IPS DF 6.9 (cell line): ENCODE measurements around the gene DYTN.
"Not testable (repeated sequence)": the region's sequence is repeated elsewhere in the genome, so short reads cannot be mapped to it uniquely, and the experiment has no call there.

ENCODE experiments used
- DNase-seq: peaks from one replicate; pipeline ENCODE4 v3.0.0-alpha.2; 2013; ENCODE audit warnings: low read depth, low spot score
- H3K27ac ChIP-seq: one replicate; pipeline ENCODE4 v1.5.1; 2013; ENCODE audit warnings: low read length, control low read depth
- H3K27me3 ChIP-seq: 2 replicates; pipeline ENCODE4 v1.6.1; 2013; ENCODE audit warnings: mild to moderate bottlenecking, low read length; ENCODE audit not compliant: control insufficient read depth, insufficient read depth
- H3K36me3 ChIP-seq: 2 replicates; pipeline ENCODE4 v1.6.1; 2013; ENCODE audit warnings: low read length; ENCODE audit not compliant: control insufficient read depth, insufficient read depth
- H3K4me1 ChIP-seq: 2 replicates; pipeline ENCODE4 v1.6.1; 2013; ENCODE audit warnings: low read length; ENCODE audit not compliant: control insufficient read depth, insufficient read depth
- H3K4me3 ChIP-seq: 2 replicates; pipeline ENCODE4 v1.5.1; 2013; ENCODE audit warnings: mild to moderate bottlenecking, low read length
- H3K9me3 ChIP-seq: 2 replicates; pipeline ENCODE4 v1.6.1; 2013; ENCODE audit warnings: low read length, inconsistent platforms; ENCODE audit not compliant: control insufficient read depth, insufficient read depth
- WGBS: extraction: QIAGEN DNeasy Blood & Tissue Kit; methylation state at CpG from one replicate; pipeline ENCODE4 v1.1.7; 2013; ENCODE audit warnings: mixed read lengths, missing lambda C conversion rate; ENCODE audit not compliant: insufficient read length, insufficient coverage; 5-methylcytosine and 5-hydroxymethylcytosine counted together

Gene DYTN

GRCh38 chr2:206728277-206729199 is 10.3 kb upstream of the DYTN start:
- Histone ChIP-seq H3K27me3 (no peaks in the 10 kb centered on the region), H3K27ac (no peak overlapping the region), H3K9me3 (no peaks in the 10 kb centered on the region), H3K4me3 (no peak overlapping the region), H3K4me1 (no peaks in the 10 kb centered on the region), H3K36me3 (no peaks in the 10 kb centered on the region)
- no CpG with 5 or more reads among the region's 7 CpGs for WGBS
- no peak for DNase-seq

GRCh38 chr2:206727287-206727686 is 9.1 kb upstream of the DYTN start:
- Histone ChIP-seq H3K4me1 (no peaks in the 10 kb centered on the region), H3K9me3 (no peaks in the 10 kb centered on the region), H3K27me3 (no peaks in the 10 kb centered on the region), H3K4me3 (no peak overlapping the region), H3K36me3 (no peaks in the 10 kb centered on the region), H3K27ac (no peak overlapping the region)
- DNase-seq = no peak
- WGBS = 100% methylated on average over 1 of the region's 2 CpGs

GRCh38 chr2:206723288-206723687 is 5.1 kb upstream of the DYTN start:
- whole genome bisulfite sequencing = no CpG with 5 or more reads among the region's 1 CpG
- no peak overlapping the region for H3K4me3 ChIP-seq
- H3K4me1 ChIP-seq = no peaks in the 10 kb centered on the region
- no peaks in the 10 kb centered on the region for H3K27me3 ChIP-seq
- no peaks in the 10 kb centered on the region for H3K9me3 ChIP-seq
- no peak for DNase-seq
- H3K27ac ChIP-seq = no peak overlapping the region
- H3K36me3 ChIP-seq = no peaks in the 10 kb centered on the region

GRCh38 chr2:206721256-206721920 is 3.2 kb upstream of the DYTN start:
- Histone ChIP-seq H3K4me3 (no peak overlapping the region), H3K27me3 (no peaks in the 10 kb centered on the region), H3K4me1 (no peaks in the 10 kb centered on the region), H3K36me3 (no peaks in the 10 kb centered on the region), H3K27ac (no peak overlapping the region), H3K9me3 (no peaks in the 10 kb centered on the region)
- WGBS = no CpG with 5 or more reads among the region's 4 CpGs
- DNase-seq = no peak

GRCh38 chr2:206716623-206717022 is 1.6 kb downstream of the DYTN start:
- H3K4me1 ChIP-seq = no peaks in the 10 kb centered on the region
- no peak overlapping the region for H3K27ac ChIP-seq
- no peaks in the 10 kb centered on the region for H3K36me3 ChIP-seq
- no peaks in the 10 kb centered on the region for H3K27me3 ChIP-seq
- DNase-seq = no peak
- H3K4me3 ChIP-seq = no peak overlapping the region
- no peaks in the 10 kb centered on the region for H3K9me3 ChIP-seq
- WGBS = no CpG with 5 or more reads among the region's 3 CpGs

- no CpG with 5 or more reads among the region's 4 CpGs for WGBS
- not testable (repeated sequence) for H3K27me3 ChIP-seq, H3K4me1 ChIP-seq, H3K9me3 ChIP-seq, H3K27ac ChIP-seq, H3K36me3 ChIP-seq, DNase-seq, H3K4me3 ChIP-seq
Measured at GRCh38 chr2:206715183-206715582, 3.0 kb downstream of the DYTN start.

GRCh38 chr2:206713746-206714145 is 4.5 kb downstream of the DYTN start:
- no peaks in the 10 kb centered on the region for H3K27me3 ChIP-seq
- no peak for DNase-seq
- H3K4me3 ChIP-seq = no peak overlapping the region
- H3K27ac ChIP-seq = no peak overlapping the region
- no peaks in the 10 kb centered on the region for H3K4me1 ChIP-seq
- WGBS = no CpG with 5 or more reads among the region's 4 CpGs
- H3K36me3 ChIP-seq = no peaks in the 10 kb centered on the region
- H3K9me3 ChIP-seq = no peaks in the 10 kb centered on the region

- H3K27ac ChIP-seq = no peak overlapping the region
- no peak for DNase-seq
- H3K27me3 ChIP-seq = no peaks in the 10 kb centered on the region
- WGBS = no CpG with 5 or more reads among the region's 5 CpGs
- H3K9me3 ChIP-seq = no peaks in the 10 kb centered on the region
- H3K4me3 ChIP-seq = no peak overlapping the region
- H3K4me1 ChIP-seq = no peaks in the 10 kb centered on the region
- H3K36me3 ChIP-seq = no peaks in the 10 kb centered on the region
Measured at GRCh38 chr2:206708286-206708685, 9.9 kb downstream of the DYTN start.

GRCh38 chr2:206707164-206707701 is 11.0 kb downstream of the DYTN start:
- DNase-seq = no peak
- H3K9me3 ChIP-seq = no peaks in the 10 kb centered on the region
- no peaks in the 10 kb centered on the region for H3K4me1 ChIP-seq
- H3K4me3 ChIP-seq = no peak overlapping the region
- no peaks in the 10 kb centered on the region for H3K36me3 ChIP-seq
- no peak overlapping the region for H3K27ac ChIP-seq
- no peaks in the 10 kb centered on the region for H3K27me3 ChIP-seq
- no CpG with 5 or more reads among the region's 10 CpGs for WGBS

GRCh38 chr2:206701952-206702605 is 16.1 kb downstream of the DYTN start:
- no peak overlapping the region for H3K4me3 ChIP-seq
- H3K27me3 ChIP-seq = no peaks in the 10 kb centered on the region
- no peaks in the 10 kb centered on the region for H3K36me3 ChIP-seq
- no peaks in the 10 kb centered on the region for H3K4me1 ChIP-seq
- DNase-seq = no peak
- H3K9me3 ChIP-seq = no peaks in the 10 kb centered on the region
- H3K27ac ChIP-seq = no peak overlapping the region
- WGBS = no CpG with 5 or more reads among the region's 8 CpGs
